Measurements from ENCODE around the gene S100P.
"Not testable (repeated sequence)": the region's sequence is repeated elsewhere in the genome, so short reads cannot be mapped to it uniquely, and the experiment has no call there.

The S100P gene

GRCh38 chr4:6672541-6673190 lies 21.0 kb upstream of the S100P start:
- not testable (repeated sequence) for DNase-seq (ENCODE audit: extremely low read depth in 1 of 2, low read depth in 1 of 2)

GRCh38 chr4:6673191-6673659 lies 20.5 kb upstream of the S100P start:
- not testable (repeated sequence) for DNase-seq (ENCODE audit: extremely low read depth in 1 of 2, low read depth in 1 of 2)

GRCh38 chr4:6673660-6674499 lies 19.8 kb upstream of the S100P start:
- DNase-seq (ENCODE audit: extremely low read depth in 1 of 2, low read depth in 1 of 2) = peak; percentile 81 to 91

DNA sequence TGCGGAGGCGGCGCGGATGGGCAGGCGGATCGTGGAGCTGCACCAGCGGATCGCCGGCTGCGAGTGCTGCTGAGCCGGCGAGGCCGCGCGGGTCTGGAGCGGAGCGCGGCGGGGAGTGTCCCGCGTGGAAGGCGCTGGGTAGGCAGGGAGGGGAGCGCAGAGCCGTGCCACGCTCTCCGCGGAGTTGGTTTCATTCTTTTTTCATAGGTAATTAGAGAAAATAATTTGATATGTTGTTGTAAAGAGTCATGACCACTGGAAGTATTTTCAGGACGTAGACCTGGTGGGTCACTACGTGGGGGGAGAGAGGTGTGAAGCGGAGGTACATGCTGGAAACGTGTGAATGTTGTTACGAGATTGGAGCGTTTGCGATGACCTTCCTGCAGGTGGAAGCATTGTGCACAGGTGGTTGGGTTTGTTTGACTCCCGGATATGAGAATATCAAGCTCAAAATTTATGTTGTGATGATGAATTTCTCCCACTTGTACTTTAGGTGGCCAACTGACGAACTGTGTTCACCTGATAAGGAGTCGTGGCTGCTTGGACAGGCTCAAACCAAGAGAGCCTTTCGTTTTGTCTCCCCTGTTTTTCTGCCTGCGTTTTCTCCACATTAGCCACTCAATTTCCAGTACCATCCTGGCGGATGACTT lies 19.1 kb upstream of the S100P start:
- DNase-seq (ENCODE audit: extremely low read depth in 1 of 2, low read depth in 1 of 2) = peak; percentile 29 to 34

DNA sequence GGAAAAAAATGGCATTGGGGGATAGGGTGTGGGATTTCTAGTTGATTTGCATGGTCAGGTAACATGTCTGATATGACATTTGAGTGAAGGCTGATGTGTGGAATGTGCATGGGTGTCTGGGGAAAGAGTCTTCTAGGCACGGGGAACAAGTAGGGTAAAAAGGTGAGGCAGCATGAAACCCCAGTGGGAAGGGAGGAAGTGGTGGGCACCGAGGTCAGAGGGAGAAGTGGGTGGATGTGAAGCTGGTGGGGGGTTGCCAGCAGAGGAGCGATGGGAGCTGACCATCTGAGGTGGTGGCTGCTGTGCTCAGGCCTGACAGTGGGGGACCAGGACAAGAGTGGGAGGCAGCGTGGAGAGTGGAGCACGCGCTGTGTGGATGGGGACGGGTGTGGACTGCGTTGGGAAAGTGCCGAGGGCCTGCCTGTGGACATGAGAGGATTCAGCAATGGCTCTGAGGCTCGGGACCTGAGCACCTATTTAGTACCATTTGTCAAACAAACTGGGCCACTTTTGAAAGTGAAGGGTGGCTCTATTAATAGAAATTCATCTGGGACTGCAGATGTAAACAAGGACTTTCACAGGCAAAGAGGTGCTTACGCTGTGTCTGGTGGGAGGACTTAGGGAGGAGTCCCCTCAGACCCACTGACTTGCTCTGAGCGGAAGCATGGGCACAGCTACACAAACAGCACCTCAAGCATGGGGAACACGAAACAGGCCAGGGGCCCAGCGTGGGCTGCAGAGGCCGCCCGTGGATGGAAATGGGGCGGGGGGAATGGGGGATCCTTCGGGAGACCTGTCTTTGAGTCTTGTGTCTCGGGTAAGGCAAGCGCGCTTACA lies 16.7 kb upstream of the S100P start:
- no peak for DNase-seq (ENCODE audit: extremely low read depth in 1 of 2, low read depth in 1 of 2)

GRCh38 chr4:6680372-6681034 lies 13.2 kb upstream of the S100P start:
- no peak for DNase-seq (ENCODE audit: extremely low read depth in 1 of 2, low read depth in 1 of 2)

- DNase-seq (ENCODE audit: extremely low read depth in 1 of 2, low read depth in 1 of 2) = no peak
These were observed 12.5 kb upstream of the S100P start for GRCh38 chr4:6681191-6681590.

- DNase-seq (ENCODE audit: extremely low read depth in 1 of 2, low read depth in 1 of 2) = no peak
These were observed 10.7 kb upstream of the S100P start for GRCh38 chr4:6682862-6683590.

DNA sequence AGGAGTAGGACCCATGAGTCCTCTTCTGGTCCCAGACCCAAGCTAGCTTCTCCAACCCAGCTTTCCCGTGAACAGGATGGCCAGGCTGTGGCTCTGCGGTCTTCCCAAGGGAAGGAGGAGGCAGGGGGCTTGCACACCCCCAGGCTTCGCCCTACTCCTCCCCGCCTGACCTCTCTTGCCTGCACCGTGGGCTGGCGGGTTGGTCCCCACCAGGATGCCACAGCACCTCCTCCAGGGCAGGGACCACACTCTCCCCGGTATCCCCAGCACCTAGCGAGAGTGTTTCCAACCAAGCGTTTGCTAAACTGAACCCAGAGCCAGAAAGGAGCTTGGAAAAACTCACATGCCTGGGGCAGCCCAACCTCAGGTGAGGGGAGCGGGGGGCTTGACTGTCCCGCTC lies 9.0 kb upstream of the S100P start:
- DNase-seq (ENCODE audit: extremely low read depth in 1 of 2, low read depth in 1 of 2) = no peak

GRCh38 chr4:6686104-6686787 lies 7.4 kb upstream of the S100P start:
- no peak for DNase-seq (ENCODE audit: extremely low read depth in 1 of 2, low read depth in 1 of 2)

GRCh38 chr4:6687947-6688878 lies 5.5 kb upstream of the S100P start:
- no peak for DNase-seq (ENCODE audit: extremely low read depth in 1 of 2, low read depth in 1 of 2)

DNA sequence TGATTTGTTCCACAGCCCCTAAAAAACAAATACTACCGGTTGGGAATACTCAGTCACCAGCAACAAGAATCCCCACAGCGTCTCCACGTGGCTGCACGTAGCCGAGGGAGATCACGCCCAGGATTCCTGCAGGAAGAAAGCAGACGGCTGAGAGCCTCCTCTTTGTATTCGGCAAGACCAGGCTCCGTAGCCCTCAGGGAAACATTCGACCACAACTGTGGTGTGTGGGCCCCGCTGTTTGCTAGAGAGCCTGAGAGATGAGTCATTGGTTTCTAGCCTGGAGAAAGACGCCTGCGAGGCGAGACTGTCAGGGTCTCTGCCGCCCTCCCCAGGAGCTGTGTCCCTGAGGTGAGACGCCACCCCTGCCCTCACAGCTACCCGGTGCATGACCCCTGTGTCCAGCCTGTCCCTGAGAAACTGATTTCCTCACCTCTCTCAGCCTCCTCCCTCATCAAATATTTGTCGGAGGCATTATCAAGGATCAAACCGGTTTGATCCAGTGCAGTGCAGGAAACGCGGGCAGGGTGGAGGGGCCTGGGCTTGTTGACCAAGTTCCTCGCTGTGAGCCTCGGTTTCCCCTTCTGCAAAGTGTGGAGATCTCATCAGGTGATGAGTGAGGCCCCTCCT lies 4.7 kb upstream of the S100P start:
- DNase-seq (ENCODE audit: extremely low read depth in 1 of 2, low read depth in 1 of 2) = peak; percentile 54 to 58

DNA sequence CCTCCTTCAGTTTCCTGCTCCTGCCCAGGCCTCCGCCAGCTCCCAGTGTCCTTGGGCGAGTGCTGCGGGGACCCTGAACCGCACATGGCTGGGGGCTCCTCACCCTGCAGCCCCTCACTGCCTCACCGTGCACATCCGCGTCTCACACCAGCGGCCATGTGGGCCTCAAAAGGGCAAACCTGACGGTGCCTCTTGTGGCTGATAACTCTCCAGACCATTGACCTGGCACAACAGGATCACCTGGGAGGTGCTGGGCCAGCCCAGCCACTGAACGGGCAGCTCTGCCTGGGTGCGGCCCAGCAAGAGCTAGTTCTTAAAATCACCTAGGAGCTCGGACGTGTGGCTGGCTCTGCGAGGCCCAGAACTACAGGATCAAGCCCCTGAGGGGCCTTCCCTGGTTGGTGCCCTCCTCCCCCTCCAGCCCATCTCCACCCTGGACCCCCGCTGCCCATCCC lies 4.1 kb upstream of the S100P start:
- no peak for DNase-seq (ENCODE audit: extremely low read depth in 1 of 2, low read depth in 1 of 2)

- DNase-seq (ENCODE audit: extremely low read depth in 1 of 2, low read depth in 1 of 2) = no peak
These were observed 1.3 kb upstream of the S100P start for GRCh38 chr4:6692379-6692778.

DNA sequence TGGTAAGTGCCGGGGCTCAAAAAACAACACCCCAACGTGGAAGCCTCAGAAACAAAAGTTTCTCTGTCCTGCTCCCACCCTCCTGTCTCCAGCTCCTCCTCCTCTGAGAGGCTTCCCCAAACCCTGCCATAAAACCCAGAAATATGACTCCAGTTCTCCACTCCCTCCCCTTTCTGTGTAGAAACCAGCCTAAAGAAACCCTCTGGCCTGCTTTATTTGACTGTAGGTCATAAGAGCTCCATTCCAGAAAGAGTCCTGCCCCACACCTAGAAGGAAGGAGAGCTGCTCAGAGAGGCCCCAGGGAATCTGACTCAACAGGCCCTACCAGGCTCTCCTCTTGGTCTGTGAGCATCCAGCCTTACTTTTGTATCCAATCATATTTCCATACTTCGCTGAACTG lies 872 bp upstream of the S100P start:
- no peak for DNase-seq (ENCODE audit: extremely low read depth in 1 of 2, low read depth in 1 of 2)

DNA sequence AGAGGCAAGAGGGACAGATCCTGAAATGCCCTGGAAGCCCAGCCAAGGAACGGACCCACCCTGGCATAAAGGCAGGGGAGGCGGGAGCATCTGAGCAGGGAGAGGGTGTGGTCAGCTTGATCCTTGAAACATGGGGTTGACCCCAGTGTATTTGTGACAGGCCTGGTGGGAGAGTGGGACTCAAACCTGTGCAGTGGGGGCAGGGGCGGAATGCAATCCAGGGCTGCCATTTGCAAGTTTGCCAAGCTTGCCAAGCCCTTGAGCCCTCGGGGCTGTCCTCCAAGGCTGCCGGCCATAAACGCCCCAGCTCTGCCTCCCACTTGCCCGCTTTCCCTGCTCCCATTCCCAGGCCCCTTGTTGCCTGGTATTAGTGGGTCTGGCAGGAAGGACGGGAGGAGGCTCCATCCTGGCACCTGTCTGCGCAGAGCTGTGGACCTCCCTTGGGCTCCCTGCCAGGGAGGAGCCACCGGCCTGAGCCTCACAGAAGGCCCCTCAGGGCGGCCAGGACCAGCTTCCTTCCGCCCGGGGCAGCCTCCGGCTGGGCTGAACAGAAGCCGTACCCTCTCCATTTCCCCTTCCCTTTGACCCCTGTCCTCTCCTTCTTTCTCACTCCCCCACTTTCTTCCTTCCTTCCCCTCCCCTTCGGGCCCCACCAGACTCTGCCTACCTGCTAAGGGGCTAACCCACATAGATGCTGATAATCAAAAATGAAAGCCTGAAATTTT lies 661 bp downstream of the S100P start:
- no peak for DNase-seq (ENCODE audit: extremely low read depth in 1 of 2, low read depth in 1 of 2)
